HEK293 (cell line): ENCODE results near the gene DNAJC17.

Experiments used
- BCL11B ChIP-seq: fragments of 450-650 bp; formaldehyde crosslinking; IDR thresholded peaks from 2 replicates; pipeline ENCODE4 v1.5.1; 2016; ENCODE audit warnings: low read depth, missing biosample characterization, missing genetic modification characterization
- FEZF1 ChIP-seq: fragments of 450-650 bp; formaldehyde crosslinking; IDR thresholded peaks from 2 replicates; pipeline ENCODE4 v1.5.1; 2016; ENCODE audit warnings: missing biosample characterization, missing genetic modification characterization
- HOXA7 ChIP-seq: sonication (generic); formaldehyde crosslinking; IDR thresholded peaks from 2 replicates; pipeline ENCODE4 v1.8.1; 2022; ENCODE audit warnings: missing genetic modification reagents, borderline replicate concordance
- KLF8 ChIP-seq: fragments of 450-650 bp; formaldehyde crosslinking; IDR thresholded peaks from 2 replicates; pipeline ENCODE4 v1.5.1; 2016; ENCODE audit warnings: missing biosample characterization, missing genetic modification characterization
- SCRT2 ChIP-seq: fragments of 450-650 bp; formaldehyde crosslinking; IDR thresholded peaks from 2 replicates; pipeline ENCODE4 v1.5.1; 2016; ENCODE audit warnings: missing biosample characterization, missing genetic modification characterization
- SP2 ChIP-seq: fragments of 450-650 bp; formaldehyde crosslinking; IDR thresholded peaks from 2 replicates; pipeline ENCODE4 v1.5.1; 2016; ENCODE audit warnings: missing biosample characterization, missing genetic modification characterization
- TRIM28 ChIP-seq: IDR thresholded peaks from 2 replicates; pipeline ENCODE4 v1.6.1; 2011; ENCODE audit warnings: low read length, control low read depth, borderline replicate concordance
- ZBTB20 ChIP-seq: fragments of 450-650 bp; formaldehyde crosslinking; IDR thresholded peaks from 2 replicates; pipeline ENCODE4 v1.5.1; 2016; ENCODE audit warnings: missing biosample characterization, missing genetic modification characterization
- ZBTB8A ChIP-seq: fragments of 450-650 bp; formaldehyde crosslinking; IDR thresholded peaks from 2 replicates; pipeline ENCODE4 v1.5.1; 2016; ENCODE audit warnings: missing biosample characterization, missing genetic modification characterization
- ZNF157 ChIP-seq: fragments of 450-650 bp; formaldehyde crosslinking; IDR thresholded peaks from 2 replicates; pipeline ENCODE4 v1.5.1; 2016; ENCODE audit warnings: missing biosample characterization, missing genetic modification characterization
- ZNF174 ChIP-seq: fragments of 450-650 bp; formaldehyde crosslinking; IDR thresholded peaks from 2 replicates; pipeline ENCODE4 v1.5.0; 2017; ENCODE audit warnings: missing biosample characterization, mild to moderate bottlenecking, missing genetic modification characterization
- ZNF211 ChIP-seq: fragments of 450-650 bp; formaldehyde crosslinking; IDR thresholded peaks from 2 replicates; pipeline ENCODE4 v1.5.1; 2016; ENCODE audit warnings: low read depth, missing biosample characterization, missing genetic modification characterization
- ZNF221 ChIP-seq: fragments of 450-650 bp; formaldehyde crosslinking; IDR thresholded peaks from 2 replicates; pipeline ENCODE4 v1.5.1; 2017; ENCODE audit warnings: missing biosample characterization, missing genetic modification characterization, borderline replicate concordance
- ZNF239 ChIP-seq: fragments of 450-650 bp; formaldehyde crosslinking; IDR thresholded peaks from 2 replicates; pipeline ENCODE4 v1.5.1; 2016; ENCODE audit warnings: missing biosample characterization, missing genetic modification characterization
- ZNF24 ChIP-seq: fragments of 450-650 bp; formaldehyde crosslinking; IDR thresholded peaks from 2 replicates; pipeline ENCODE4 v1.5.1; 2016; ENCODE audit warnings: missing biosample characterization, missing genetic modification characterization
- ZNF248 ChIP-seq: fragments of 450-650 bp; formaldehyde crosslinking; IDR thresholded peaks from 2 replicates; pipeline ENCODE4 v1.5.1; 2017; ENCODE audit warnings: missing biosample characterization, missing genetic modification characterization
- ZNF280C ChIP-seq: fragments of 450-650 bp; formaldehyde crosslinking; IDR thresholded peaks from 2 replicates; pipeline ENCODE4 v1.5.1; 2016; ENCODE audit warnings: missing biosample characterization, missing genetic modification characterization
- ZNF292 ChIP-seq: fragments of 450-650 bp; formaldehyde crosslinking; IDR thresholded peaks from 2 replicates; pipeline ENCODE4 v1.5.1; 2016; ENCODE audit warnings: low read depth, missing biosample characterization, missing genetic modification characterization, borderline replicate concordance
- ZNF426 ChIP-seq: fragments of 450-650 bp; formaldehyde crosslinking; IDR thresholded peaks from 2 replicates; pipeline ENCODE4 v1.5.1; 2017; ENCODE audit warnings: missing biosample characterization, missing genetic modification characterization, mild to moderate bottlenecking, inconsistent platforms, moderate library complexity
- ZNF501 ChIP-seq: fragments of 450-650 bp; formaldehyde crosslinking; IDR thresholded peaks from 2 replicates; pipeline ENCODE4 v1.5.1; 2016; ENCODE audit warnings: missing biosample characterization, missing genetic modification characterization
- ZNF549 ChIP-seq: fragments of 450-650 bp; IDR thresholded peaks from 2 replicates; pipeline ENCODE4 v1.5.1; 2018; ENCODE audit warnings: missing biosample characterization, missing genetic modification characterization, mild to moderate bottlenecking, inconsistent platforms, moderate library complexity
- ZNF555 ChIP-seq: fragments of 450-650 bp; formaldehyde crosslinking; conservative IDR thresholded peaks from 2 replicates; pipeline ENCODE4 v1.5.1; 2017; ENCODE audit warnings: missing biosample characterization, mild to moderate bottlenecking, missing genetic modification characterization, inconsistent platforms
- ZNF560 ChIP-seq: fragments of 450-650 bp; formaldehyde crosslinking; IDR thresholded peaks from 2 replicates; pipeline ENCODE4 v1.5.1; 2017; ENCODE audit warnings: missing biosample characterization, missing genetic modification characterization, borderline replicate concordance
- ZNF561 ChIP-seq: fragments of 450-650 bp; IDR thresholded peaks from 2 replicates; pipeline ENCODE4 v1.5.1; 2018; ENCODE audit warnings: missing biosample characterization, missing genetic modification characterization, borderline replicate concordance
- ZNF571 ChIP-seq: fragments of 450-650 bp; formaldehyde crosslinking; IDR thresholded peaks from 2 replicates; pipeline ENCODE4 v1.5.0; 2017; ENCODE audit warnings: missing biosample characterization, missing genetic modification characterization
- ZNF580 ChIP-seq: fragments of 450-650 bp; formaldehyde crosslinking; IDR thresholded peaks from 2 replicates; pipeline ENCODE4 v1.5.1; 2016; ENCODE audit warnings: missing biosample characterization, missing genetic modification characterization
- ZNF791 ChIP-seq: fragments of 450-650 bp; formaldehyde crosslinking; IDR thresholded peaks from 2 replicates; pipeline ENCODE4 v1.5.1; 2016; ENCODE audit warnings: missing biosample characterization, missing genetic modification characterization
- ZNF843 ChIP-seq: fragments of 450-650 bp; formaldehyde crosslinking; IDR thresholded peaks from 2 replicates; pipeline ENCODE4 v1.5.1; 2016; ENCODE audit warnings: missing biosample characterization, missing genetic modification characterization
- ZSCAN16 ChIP-seq: fragments of 450-650 bp; formaldehyde crosslinking; IDR thresholded peaks from 2 replicates; pipeline ENCODE4 v1.5.1; 2016; ENCODE audit warnings: missing biosample characterization, missing genetic modification characterization
- ZSCAN23 ChIP-seq: fragments of 450-650 bp; formaldehyde crosslinking; IDR thresholded peaks from 2 replicates; pipeline ENCODE4 v1.5.1; 2016; ENCODE audit warnings: missing biosample characterization, missing genetic modification characterization
- TF ChIP-seq, protein P1 (sequence below): fragments of 450-650 bp; formaldehyde crosslinking; IDR thresholded peaks from 2 replicates; pipeline ENCODE4 v1.5.1; 2016; ENCODE audit warnings: missing biosample characterization, missing genetic modification characterization
- TF ChIP-seq, protein P2 (sequence below): sonication (generic); formaldehyde crosslinking; IDR thresholded peaks from 2 replicates; pipeline ENCODE4 v1.8.1; 2022; ENCODE audit warnings: mild to moderate bottlenecking, moderate library complexity, missing genetic modification reagents

DNAJC17 gene

GRCh38 chr15:40807028-40807887 is at the start of gene DNAJC17, which contains the start of gene ZFYVE19 (continued):
- TF ChIP-seq ZBTB20 (tag by site-specific recombination): peak; percentile 91
- TF ChIP-seq ZNF239 (tag by site-specific recombination): no peak
- TF ChIP-seq, protein P1, sequence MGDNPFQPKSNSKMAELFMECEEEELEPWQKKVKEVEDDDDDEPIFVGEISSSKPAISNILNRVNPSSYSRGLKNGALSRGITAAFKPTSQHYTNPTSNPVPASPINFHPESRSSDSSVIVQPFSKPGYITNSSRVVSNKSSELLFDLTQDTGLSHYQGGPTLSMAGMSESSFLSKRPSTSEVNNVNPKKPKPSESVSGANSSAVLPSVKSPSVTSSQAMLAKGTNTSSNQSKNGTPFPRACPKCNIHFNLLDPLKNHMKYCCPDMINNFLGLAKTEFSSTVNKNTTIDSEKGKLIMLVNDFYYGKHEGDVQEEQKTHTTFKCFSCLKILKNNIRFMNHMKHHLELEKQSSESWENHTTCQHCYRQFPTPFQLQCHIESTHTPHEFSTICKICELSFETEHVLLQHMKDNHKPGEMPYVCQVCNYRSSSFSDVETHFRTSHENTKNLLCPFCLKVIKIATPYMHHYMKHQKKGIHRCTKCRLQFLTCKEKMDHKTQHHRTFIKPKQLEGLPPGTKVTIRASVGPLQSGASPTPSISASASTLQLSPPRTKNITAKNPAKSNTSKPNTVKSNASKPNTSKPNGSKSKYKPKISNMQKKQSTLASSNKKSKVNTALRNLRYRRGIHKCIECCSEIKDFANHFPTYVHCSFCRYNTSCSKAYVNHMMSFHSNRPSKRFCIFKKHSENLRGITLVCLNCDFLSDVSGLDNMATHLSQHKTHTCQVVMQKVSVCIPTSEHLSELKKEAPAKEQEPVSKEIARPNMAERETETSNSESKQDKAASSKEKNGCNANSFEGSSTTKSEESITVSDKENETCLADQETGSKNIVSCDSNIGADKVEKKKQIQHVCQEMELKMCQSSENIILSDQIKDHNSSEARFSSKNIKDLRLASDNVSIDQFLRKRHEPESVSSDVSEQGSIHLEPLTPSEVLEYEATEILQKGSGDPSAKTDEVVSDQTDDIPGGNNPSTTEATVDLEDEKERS: no peak
- TF ChIP-seq ZSCAN16 (tag by site-specific recombination): no peak
- TF ChIP-seq ZNF549 (tag by site-specific recombination): no peak
- TF ChIP-seq TRIM28: no peak
- 0 out of 2 replicates have a peak, but pooled peaks have one; percentile 48 for TF ChIP-seq BCL11B (tag by site-specific recombination)
- TF ChIP-seq ZNF221: no peak
- no peak; the same call in 1 of the 2 replicates for TF ChIP-seq ZNF24 (tag by site-specific recombination)
- TF ChIP-seq ZNF280C (tag by site-specific recombination): no peak
- no peak for TF ChIP-seq ZNF560 (tag by site-specific recombination)
- peak; percentile 34; the same call in 1 of the 2 replicates for TF ChIP-seq SCRT2 (tag by site-specific recombination)
- no peak for TF ChIP-seq ZNF174 (tag by site-specific recombination)
- TF ChIP-seq, protein P2, sequence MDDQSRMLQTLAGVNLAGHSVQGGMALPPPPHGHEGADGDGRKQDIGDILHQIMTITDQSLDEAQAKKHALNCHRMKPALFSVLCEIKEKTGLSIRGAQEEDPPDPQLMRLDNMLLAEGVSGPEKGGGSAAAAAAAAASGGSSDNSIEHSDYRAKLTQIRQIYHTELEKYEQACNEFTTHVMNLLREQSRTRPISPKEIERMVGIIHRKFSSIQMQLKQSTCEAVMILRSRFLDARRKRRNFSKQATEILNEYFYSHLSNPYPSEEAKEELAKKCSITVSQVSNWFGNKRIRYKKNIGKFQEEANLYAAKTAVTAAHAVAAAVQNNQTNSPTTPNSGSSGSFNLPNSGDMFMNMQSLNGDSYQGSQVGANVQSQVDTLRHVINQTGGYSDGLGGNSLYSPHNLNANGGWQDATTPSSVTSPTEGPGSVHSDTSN (CRISPR knock-in tag): no peak
- no peak for TF ChIP-seq ZNF426
- peak; percentile 96 for TF ChIP-seq KLF8 (tag by site-specific recombination)
- no peak for TF ChIP-seq ZNF580 (tag by site-specific recombination)
- no peak; the same call in none of the 2 replicates for TF ChIP-seq ZBTB8A (tag by site-specific recombination)
- TF ChIP-seq ZNF248 (tag by site-specific recombination): no peak
- no peak for TF ChIP-seq FEZF1 (tag by site-specific recombination)
- TF ChIP-seq ZNF292: no peak
- no peak for TF ChIP-seq ZNF157 (tag by site-specific recombination)
- TF ChIP-seq ZNF561: no peak
- peak; percentile 13; the same call in 1 of the 2 replicates for TF ChIP-seq ZNF843 (tag by site-specific recombination)
- no peak for TF ChIP-seq ZNF791 (tag by site-specific recombination)
- no peak for TF ChIP-seq ZNF571 (tag by site-specific recombination)
- no peak for TF ChIP-seq ZNF555
- TF ChIP-seq HOXA7 (CRISPR knock-in tag): no peak
- TF ChIP-seq ZNF211: no peak
- TF ChIP-seq ZSCAN23: no peak
- TF ChIP-seq SP2: peak; percentile 64
- 0 out of 2 replicates have a peak, but pooled peaks have one; percentile 60 for TF ChIP-seq ZNF501 (tag by site-specific recombination)
